ENCODE data around the gene CRYGA. TPM values are rescaled to one million over a fixed set of nuclear protein-coding genes. Genes with fewer than 3 reads are reported as not detected.

CRYGA gene
- total RNA-seq, 1 experiment from 2014 or later, result not detected

- Histone ChIP-seq H3K27ac (ENCODE audit: low read length) (no peak overlapping the region), H3K9me3 (ENCODE audit: control insufficient read depth, insufficient read depth, low read depth, low read length) (no peaks in the 10 kb centered on the region), H3K27me3 (ENCODE audit: control insufficient read depth, insufficient read depth, low read length) (no peaks in the 10 kb centered on the region), H3K4me1 (ENCODE audit: control insufficient read depth, insufficient read depth, low read length) (no peaks in the 10 kb centered on the region), H3K4me3 (ENCODE audit: low read depth in 2 of 2, low read length in 2 of 2) (no peak overlapping the region), H3K36me3 (ENCODE audit: control insufficient read depth, insufficient read depth, low read length) (no peaks in the 10 kb centered on the region)
- ChIA-PET POLR2A (no interaction called here), CTCF (no interaction called here)
- no TSS peak for BruUV-seq (replicated peaks)
- intact Hi-C loops (cut with micrococcal nuclease; ENCODE audit: unreplicated experiment), result no loop called here
- no peak for ATAC-seq
- in situ Hi-C loops (cut with HindIII; ENCODE audit: low pct_unique_long_range_greater_than_20kb, low sequenced_read_pairs), result no loop called here
- no peak for TF ChIP-seq TCF7L2 (IDR thresholded peaks at IDR 0.05; ENCODE audit: low read depth, low read length)
- TF ChIP-seq SIN3A (IDR thresholded peaks at IDR 0.05; ENCODE audit: borderline replicate concordance, insufficient read depth, low read depth, low read length), result no peak
- no peak; the same call in 1 of the 2 replicates for TF ChIP-seq CTCF (IDR thresholded peaks at IDR 0.05)
- TF ChIP-seq POLR2AphosphoS5 (IDR thresholded peaks at IDR 0.05; ENCODE audit: low read depth, low read length), result no peak
- no peak for TF ChIP-seq REST (IDR thresholded peaks at IDR 0.05; ENCODE audit: insufficient read depth in 1 of 2, low read depth in 2 of 2, low read length in 1 of 2)
- DNase-seq (ENCODE audit: low read depth, low spot score), result no peak
Observed at GRCh38 chr2:208148803-208149202, 14.6 kb downstream of the CRYGA start.

GRCh38 chr2:208147759-208148158 lies 15.6 kb downstream of the CRYGA start:
- no peaks in the 10 kb centered on the region for H3K36me3 ChIP-seq (ENCODE audit: control insufficient read depth, insufficient read depth, low read length)
- no peaks in the 10 kb centered on the region for H3K4me1 ChIP-seq (ENCODE audit: control insufficient read depth, insufficient read depth, low read length)
- H3K4me3 ChIP-seq (ENCODE audit: low read depth in 2 of 2, low read length in 2 of 2), result no peak overlapping the region
- ChIA-PET POLR2A (interaction anchor here (0.8 kb wide), 1 partner anchor 173 kb away, joined by 3 read pairs; no protein-coding TSS in a partner anchor), CTCF (no interaction called here)
- no peaks in the 10 kb centered on the region for H3K9me3 ChIP-seq (ENCODE audit: control insufficient read depth, insufficient read depth, low read depth, low read length)
- TF ChIP-seq REST (IDR thresholded peaks at IDR 0.05; ENCODE audit: insufficient read depth in 1 of 2, low read depth in 2 of 2, low read length in 1 of 2), result no peak
- no peak for TF ChIP-seq TCF7L2 (IDR thresholded peaks at IDR 0.05; ENCODE audit: low read depth, low read length)
- no peak for TF ChIP-seq POLR2AphosphoS5 (IDR thresholded peaks at IDR 0.05; ENCODE audit: low read depth, low read length)
- no peak for TF ChIP-seq SIN3A (IDR thresholded peaks at IDR 0.05; ENCODE audit: borderline replicate concordance, insufficient read depth, low read depth, low read length)
- TF ChIP-seq CTCF (IDR thresholded peaks at IDR 0.05), result no peak
- H3K27ac ChIP-seq (ENCODE audit: low read length), result no peak overlapping the region
- in situ Hi-C loops (cut with HindIII; ENCODE audit: low pct_unique_long_range_greater_than_20kb, low sequenced_read_pairs) (no loop called here), intact Hi-C loops (cut with micrococcal nuclease; ENCODE audit: unreplicated experiment) (no loop called here)
- ATAC-seq, result no peak
- no peaks in the 10 kb centered on the region for H3K27me3 ChIP-seq (ENCODE audit: control insufficient read depth, insufficient read depth, low read length)
- no peak for DNase-seq (ENCODE audit: low read depth, low spot score)
- BruUV-seq (replicated peaks), result no TSS peak

Measured in Panc1 (cell line).